GM12875 (cell line): ENCODE measurements around the gene MEF2C.

Experiments
- H3K4me3 ChIP-seq: one replicate; pipeline ENCODE4 v1.5.1; 2011; ENCODE audit warnings: low read depth, low read length, control low read depth
- CTCF ChIP-seq: IDR thresholded peaks from 2 replicates; pipeline ENCODE4 v1.5.1; 2011; ENCODE audit warnings: low read depth, mild to moderate bottlenecking, control low read depth, inconsistent platforms, low read length, moderate library complexity, borderline replicate concordance; ENCODE audit not compliant: insufficient read depth

MEF2C gene

GRCh38 chr5:88840495-88840894 lies 42.5 kb downstream of the MEF2C start:
- H3K4me3 ChIP-seq: no peak overlapping the region
- no peak for TF ChIP-seq CTCF

- H3K4me3 ChIP-seq: no peak overlapping the region
- no peak for TF ChIP-seq CTCF
These were observed 43.7 kb downstream of the MEF2C start for GRCh38 chr5:88839238-88839637.

GRCh38 chr5:88838500-88838899 lies 44.5 kb downstream of the MEF2C start:
- TF ChIP-seq CTCF: no peak
- H3K4me3 ChIP-seq: no peak overlapping the region

- TF ChIP-seq CTCF: no peak
These were observed 45.2 kb downstream of the MEF2C start for GRCh38 chr5:88837817-88838216.

GRCh38 chr5:88837222-88837621 lies 45.8 kb downstream of the MEF2C start:
- no peak overlapping the region for H3K4me3 ChIP-seq
- no peak for TF ChIP-seq CTCF

More at GRCh38 chr5:88837817-88838216, 45.2 kb downstream of the MEF2C start:
- no peak overlapping the region for H3K4me3 ChIP-seq

GRCh38 chr5:88836195-88836838 lies 46.7 kb downstream of the MEF2C start:
- H3K4me3 ChIP-seq: peak overlapping the region; percentile 26
- TF ChIP-seq CTCF: no peak

- H3K4me3 ChIP-seq: no peak overlapping the region
- no peak for TF ChIP-seq CTCF
These were observed 48.5 kb downstream of the MEF2C start for GRCh38 chr5:88834499-88834898.
